ENCODE results near the gene POU2AF1. TPM values are rescaled to one million over a fixed set of nuclear protein-coding genes. Genes with fewer than 3 reads are reported as not detected.

POU2AF1 gene
- total RNA-seq, 6 experiments from 2014 or later, result 0.06 to 2.4 (median 0.63) TPM

GRCh38 chr11:111384494-111384893 lies 5.4 kb upstream of the POU2AF1 start:
- no peak for TF ChIP-seq POLR2A (IDR thresholded peaks at IDR 0.05)
- TF ChIP-seq CTCF (IDR thresholded peaks at IDR 0.05), result no peak
- no peak for DNase-seq
- Histone ChIP-seq H3K27ac (no peak overlapping the region), H3K4me3 (no peak overlapping the region), H3K4me1 (peaks cover 0 to 11% (median 2%) of the 10 kb centered on the region in 4 donors), H3K27me3 (no peaks in the 10 kb centered on the region), H3K36me3 (no peaks in the 10 kb centered on the region), H3K9me3 (no peaks in the 10 kb centered on the region)
- WGBS (ENCODE audit: insufficient coverage, low coverage, low lambda C conversion rate, missing lambda C conversion rate), result 100% methylated on average over 1 of the region's 1 CpG
- ATAC-seq, result no peak
- intact Hi-C loops (cut with DNase I), result no loop called here

GRCh38 chr11:111382451-111382850 lies 3.4 kb upstream of the POU2AF1 start:
- intact Hi-C loops (cut with DNase I), result no loop called here
- TF ChIP-seq POLR2A (IDR thresholded peaks at IDR 0.05), result no peak
- no peak for TF ChIP-seq CTCF (IDR thresholded peaks at IDR 0.05)
- no peak overlapping the region for H3K27ac ChIP-seq
- H3K4me1 ChIP-seq, result peaks cover 0 to 8% (median 2%) of the 10 kb centered on the region in 4 donors
- no peaks in the 10 kb centered on the region for H3K36me3 ChIP-seq
- no peaks in the 10 kb centered on the region for H3K9me3 ChIP-seq
- no peak overlapping the region for H3K4me3 ChIP-seq
- 84% methylated on average over 2 of the region's 2 CpGs for WGBS (ENCODE audit: insufficient coverage, low coverage, low lambda C conversion rate, missing lambda C conversion rate)
- no peaks in the 10 kb centered on the region for H3K27me3 ChIP-seq
- ATAC-seq (no peak), DNase-seq (no peak)

GRCh38 chr11:111379602-111380136 lies 594 bp upstream of the POU2AF1 start:
- Histone ChIP-seq H3K27ac (no peak overlapping the region), H3K4me3 (no peak overlapping the region), H3K27me3 (no peaks in the 10 kb centered on the region), H3K4me1 (peaks cover 0 to 4% (median 0%) of the 10 kb centered on the region in 4 donors), H3K36me3 (no peaks in the 10 kb centered on the region), H3K9me3 (no peaks in the 10 kb centered on the region)
- no peak for ATAC-seq
- no peak for TF ChIP-seq CTCF (IDR thresholded peaks at IDR 0.05)
- TF ChIP-seq POLR2A (IDR thresholded peaks at IDR 0.05), result no peak
- 79% methylated on average over 9 of the region's 14 CpGs for WGBS (ENCODE audit: insufficient coverage, low coverage, low lambda C conversion rate, missing lambda C conversion rate)
- no peak for DNase-seq
- intact Hi-C loops (cut with DNase I), result no loop called here

GRCh38 chr11:111378185-111378860 lies 752 bp downstream of the POU2AF1 start:
- H3K27me3 ChIP-seq, result no peaks in the 10 kb centered on the region
- no peak for TF ChIP-seq CTCF (IDR thresholded peaks at IDR 0.05)
- TF ChIP-seq POLR2A (IDR thresholded peaks at IDR 0.05), result no peak
- H3K4me3 ChIP-seq, result no peak overlapping the region
- ATAC-seq, result no peak
- DNase-seq, result no peak
- intact Hi-C loops (cut with DNase I), result no loop called here
- H3K36me3 ChIP-seq, result no peaks in the 10 kb centered on the region
- no peaks in the 10 kb centered on the region for H3K9me3 ChIP-seq
- H3K4me1 ChIP-seq, result peaks cover 0 to 4% (median 0%) of the 10 kb centered on the region in 4 donors
- H3K27ac ChIP-seq, result no peak overlapping the region
- WGBS (ENCODE audit: insufficient coverage, low coverage, low lambda C conversion rate, missing lambda C conversion rate), result 73% methylated on average over 6 of the region's 8 CpGs

All from right lobe of liver (tissue), 6 donors.